PC-9 (cell line): ENCODE measurements around the gene C19orf67. TPM values are rescaled to one million over a fixed set of nuclear protein-coding genes. Genes with fewer than 3 reads are reported as not detected.

Experiments used
- BruUV-seq: library from RNA; stranded (reverse); fragments of 400-500 nt; replicated peaks from 2 replicates; lab custom pipeline; 2021; lab: Mats Ljungman, UMichigan
- CTCF ChIA-PET: fragments of 300-600 bp; sonication (Branson Sonifier 250); formaldehyde crosslinking; loops from one replicate; lab custom pipeline; 2022; ENCODE audit warnings: antibody characterized with exemption; lab: Charles Lee
- POLR2A ChIA-PET: fragments of 300-600 bp; sonication (Branson Sonifier 250); formaldehyde crosslinking; loops from one replicate; lab custom pipeline; 2022; ENCODE audit warnings: antibody characterized with exemption; ENCODE audit not compliant: unreplicated experiment; lab: Charles Lee
- DNase-seq, 2 experiments: peaks; one replicate each; pipeline versions ENCODE4 v3.0.0 to v3.0.0-alpha.2; 2015 to 2022; ENCODE audit warnings: mixed read lengths in 1 of 2
- H2AFZ ChIP-seq: fragments of 200-600 bp; sonication (generic); 2 replicates; pipeline ENCODE4 v1.8.1; 2017; ENCODE audit warnings: antibody characterized with exemption
- H3F3A ChIP-seq: fragments of 200-600 bp; sonication (generic); 2 replicates; pipeline ENCODE4 v1.8.1; 2017; ENCODE audit warnings: antibody characterized with exemption, mild to moderate bottlenecking, low read depth; ENCODE audit not compliant: insufficient read depth
- H3K27ac ChIP-seq: fragments of 200-600 bp; sonication (generic); 2 replicates; pipeline ENCODE4 v1.6.1; 2016; ENCODE audit warnings: mixed run types
- H3K27me3 ChIP-seq: fragments of 200-600 bp; sonication (generic); 2 replicates; pipeline ENCODE4 v1.6.1; 2016; ENCODE audit warnings: low read depth, mixed run types; ENCODE audit not compliant: insufficient read depth
- H3K36me3 ChIP-seq: fragments of 200-600 bp; sonication (generic); 2 replicates; pipeline ENCODE4 v1.6.1; 2016; ENCODE audit warnings: low read depth, mixed run types
- H3K4me1 ChIP-seq: fragments of 200-600 bp; sonication (generic); replicated peaks from 2 replicates; pipeline ENCODE4 v1.6.1; 2016; ENCODE audit warnings: mixed run types; ENCODE audit not compliant: insufficient read depth
- H3K4me2 ChIP-seq: fragments of 200-600 bp; sonication (generic); 2 replicates; pipeline ENCODE4 v1.6.1; 2017; ENCODE audit warnings: mixed run types
- H3K4me3 ChIP-seq: fragments of 200-600 bp; sonication (generic); 2 replicates; pipeline ENCODE4 v1.6.1; 2016; ENCODE audit warnings: mixed run types
- H3K79me2 ChIP-seq: fragments of 200-600 bp; sonication (generic); 2 replicates; pipeline ENCODE4 v1.6.1; 2017; ENCODE audit warnings: low read depth, mixed run types
- H3K9me2 ChIP-seq: fragments of 200-600 bp; sonication (generic); 2 replicates; pipeline ENCODE4 v1.8.1; 2017; ENCODE audit warnings: mild to moderate bottlenecking; ENCODE audit not compliant: insufficient read depth
- H3K9me3 ChIP-seq: fragments of 200-600 bp; sonication (generic); 2 replicates; pipeline ENCODE4 v1.8.1; 2016; ENCODE audit warnings: low read depth; ENCODE audit not compliant: insufficient read depth
- H4K20me1 ChIP-seq: fragments of 200-600 bp; sonication (generic); 2 replicates; pipeline ENCODE4 v1.8.1; 2017; ENCODE audit not compliant: insufficient read depth
- CTCF ChIP-seq: fragments of 200-600 bp; sonication (generic); conservative IDR thresholded peaks from 2 replicates; pipeline ENCODE4 v1.6.1; 2017; ENCODE audit warnings: mixed run types, antibody characterized with exemption, mild to moderate bottlenecking, moderate library complexity
- EZH2 ChIP-seq: fragments of 200-600 bp; sonication (generic); IDR thresholded peaks from 2 replicates; pipeline ENCODE4 v1.8.0; 2017; ENCODE audit warnings: antibody characterized with exemption, low read depth
- intact Hi-C: fragments of 100-400 bp; cut with micrococcal nuclease; formaldehyde crosslinking; loops from one replicate; pipeline ENCODE4 v1.10.0; 2022; ENCODE audit not compliant: unreplicated experiment
- total RNA-seq: library from RNA; stranded (reverse); gene quantifications from 2 replicates; pipeline ENCODE4 v1.2.3, GENCODE V29; 2021

The C19orf67 gene
- total RNA-seq, 1 experiment from 2014 or later: not detected

DNA sequence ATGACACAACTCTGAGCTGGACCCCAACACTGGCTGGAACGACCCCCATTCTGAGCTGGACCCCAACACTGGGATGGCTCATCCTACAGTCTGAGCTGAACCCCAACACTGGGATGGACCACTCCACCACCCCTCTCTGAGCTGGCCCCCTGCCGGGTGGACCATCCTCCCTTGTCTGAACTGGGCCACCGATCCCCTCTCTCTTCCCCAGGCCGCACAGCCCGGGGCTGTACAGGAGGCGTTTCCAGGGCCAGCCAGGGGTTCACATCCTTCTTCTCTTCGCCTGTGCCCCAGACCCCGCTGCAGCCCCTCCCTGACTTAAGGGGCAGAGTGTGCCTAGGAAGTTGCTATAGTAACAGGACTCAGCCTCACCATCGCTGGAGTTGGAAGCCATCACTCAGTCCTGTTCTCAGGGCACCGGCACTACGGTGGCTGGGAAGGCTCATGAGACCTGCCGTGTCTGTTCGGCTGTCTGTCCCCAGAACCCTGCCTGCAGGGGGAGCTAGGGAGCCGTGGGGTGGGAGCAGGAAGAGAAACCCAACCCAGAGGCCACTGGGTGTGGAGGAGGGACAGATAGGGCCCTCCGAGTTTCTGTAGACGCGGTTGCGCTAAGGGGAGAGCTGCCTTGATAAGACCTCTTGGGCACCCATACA is 28.3 kb upstream of the C19orf67 start:
- Histone ChIP-seq H3K27me3 (no peaks in the 10 kb centered on the region), H3F3A (peaks cover 33% of the 10 kb centered on the region), H3K4me3 (no peak overlapping the region), H3K9me3 (no peaks in the 10 kb centered on the region), H3K4me2 (no peak overlapping the region), H2AFZ (no peak overlapping the region), H4K20me1 (no peaks in the 10 kb centered on the region), H3K36me3 (no peaks in the 10 kb centered on the region), H3K27ac (no peak overlapping the region), H3K4me1 (peaks cover 13% of the 10 kb centered on the region), H3K79me2 (peaks cover 20% of the 10 kb centered on the region), H3K9me2 (no peaks in the 10 kb centered on the region)
- TF ChIP-seq EZH2 (no peak), CTCF (peak; percentile 33; the same call in 1 of the 2 replicates)
- intact Hi-C loops: no loop called here
- no TSS peak for BruUV-seq
- ChIA-PET CTCF (interaction anchor here (0.6 to 1.1 kb wide), 2 partner anchors 23 to 247 kb away, joined by 3 to 4 read pairs; partner anchors contain the start of gene ASF1B), POLR2A (no interaction called here)
- DNase-seq: peak; percentile 20 to 32

GRCh38 chr19:14112809-14113385 is 27.3 kb upstream of the C19orf67 start:
- no peak for DNase-seq
- no peaks in the 10 kb centered on the region for H3K9me3 ChIP-seq
- H3K4me3 ChIP-seq: no peak overlapping the region
- intact Hi-C loops: no loop called here
- H3K27me3 ChIP-seq: no peaks in the 10 kb centered on the region
- H4K20me1 ChIP-seq: no peaks in the 10 kb centered on the region
- peaks cover 6% of the 10 kb centered on the region for H3K4me1 ChIP-seq
- no peaks in the 10 kb centered on the region for H3K9me2 ChIP-seq
- no peak overlapping the region for H3K27ac ChIP-seq
- no peak overlapping the region for H2AFZ ChIP-seq
- no TSS peak for BruUV-seq
- no peak overlapping the region for H3K4me2 ChIP-seq
- H3K79me2 ChIP-seq: peaks cover 20% of the 10 kb centered on the region
- CTCF ChIA-PET: interaction anchor here (0.6 kb wide), 1 partner anchor 130 kb away, joined by 10 read pairs; no protein-coding TSS in a partner anchor
- no peak for TF ChIP-seq CTCF
- TF ChIP-seq EZH2: no peak
- H3K36me3 ChIP-seq: no peaks in the 10 kb centered on the region
- POLR2A ChIA-PET: interaction anchor here (0.7 kb wide), 1 partner anchor 20 kb away, joined by 7 read pairs; no protein-coding TSS in a partner anchor
- H3F3A ChIP-seq: peaks cover 26% of the 10 kb centered on the region; the same call in 1 of the 2 replicates

DNA sequence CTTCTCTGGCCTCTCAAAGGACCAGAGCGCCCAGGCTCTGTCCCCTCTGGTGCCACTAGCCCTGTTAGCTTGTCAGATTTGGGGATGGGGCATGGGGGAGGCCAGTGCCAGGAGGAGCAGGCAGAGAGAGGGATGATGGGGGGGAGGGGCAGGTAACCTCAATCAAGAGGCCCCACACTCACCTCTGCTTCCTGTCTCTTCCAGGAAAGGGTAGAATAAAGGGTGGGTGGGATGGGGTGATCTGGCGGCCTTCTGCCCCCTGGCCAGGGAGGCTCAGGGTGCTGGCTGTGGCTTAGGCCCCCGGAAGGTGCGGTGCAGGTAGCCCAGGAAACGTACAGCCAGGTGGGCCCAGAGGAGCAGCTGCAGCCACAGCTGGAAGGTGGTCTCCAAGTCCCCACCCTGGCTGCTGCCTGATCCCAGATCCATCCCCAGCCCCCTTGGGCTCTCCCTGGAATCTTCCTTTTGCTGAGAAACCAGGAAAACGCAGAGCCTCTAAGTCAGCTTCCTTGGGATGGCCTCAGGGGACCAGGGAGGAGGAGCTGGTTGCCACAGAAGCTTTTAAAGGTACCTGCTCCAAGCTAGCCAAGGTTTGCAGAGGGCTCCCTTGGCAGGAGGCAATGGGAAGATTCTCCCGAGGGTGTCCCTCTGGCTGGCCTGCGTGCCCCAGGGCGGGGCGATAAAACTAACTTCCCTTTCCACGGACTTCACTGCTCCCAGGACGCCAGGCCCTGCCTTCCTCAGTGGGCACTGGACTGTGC is 26.6 kb upstream of the C19orf67 start:
- no peaks in the 10 kb centered on the region for H3K27me3 ChIP-seq
- intact Hi-C loops: no loop called here
- H3F3A ChIP-seq: peaks cover 26% of the 10 kb centered on the region; the same call in 1 of the 2 replicates
- TF ChIP-seq CTCF: no peak
- TF ChIP-seq EZH2: no peak
- H3K27ac ChIP-seq: no peak overlapping the region
- H3K4me2 ChIP-seq: no peak overlapping the region
- ChIA-PET POLR2A (interaction anchor here (0.7 kb wide), 1 partner anchor 21 kb away, joined by 7 read pairs; no protein-coding TSS in a partner anchor), CTCF (interaction anchor here (0.6 kb wide), 1 partner anchor 131 kb away, joined by 10 read pairs; no protein-coding TSS in a partner anchor)
- H3K4me3 ChIP-seq: no peak overlapping the region
- no peak for DNase-seq
- H3K9me3 ChIP-seq: no peaks in the 10 kb centered on the region
- H3K4me1 ChIP-seq: peaks cover 6% of the 10 kb centered on the region
- BruUV-seq: no TSS peak
- no peaks in the 10 kb centered on the region for H3K9me2 ChIP-seq
- no peak overlapping the region for H2AFZ ChIP-seq
- no peaks in the 10 kb centered on the region for H3K36me3 ChIP-seq
- peaks cover 20% of the 10 kb centered on the region for H3K79me2 ChIP-seq
- no peaks in the 10 kb centered on the region for H4K20me1 ChIP-seq
